Hematopoietic multipotent progenitor cell treated with erythropoietin and hydrocortisone succinate and interleukin-3 and kit ligand, for 15 days (in vitro differentiated cells): Measurements from ENCODE around the gene EGFL6.

Experiments
- DNase-seq: peaks from one replicate; pipeline ENCODE4 v3.0.0-alpha.2; 2015; ENCODE audit warnings: low spot score

EGFL6 gene, protein sequence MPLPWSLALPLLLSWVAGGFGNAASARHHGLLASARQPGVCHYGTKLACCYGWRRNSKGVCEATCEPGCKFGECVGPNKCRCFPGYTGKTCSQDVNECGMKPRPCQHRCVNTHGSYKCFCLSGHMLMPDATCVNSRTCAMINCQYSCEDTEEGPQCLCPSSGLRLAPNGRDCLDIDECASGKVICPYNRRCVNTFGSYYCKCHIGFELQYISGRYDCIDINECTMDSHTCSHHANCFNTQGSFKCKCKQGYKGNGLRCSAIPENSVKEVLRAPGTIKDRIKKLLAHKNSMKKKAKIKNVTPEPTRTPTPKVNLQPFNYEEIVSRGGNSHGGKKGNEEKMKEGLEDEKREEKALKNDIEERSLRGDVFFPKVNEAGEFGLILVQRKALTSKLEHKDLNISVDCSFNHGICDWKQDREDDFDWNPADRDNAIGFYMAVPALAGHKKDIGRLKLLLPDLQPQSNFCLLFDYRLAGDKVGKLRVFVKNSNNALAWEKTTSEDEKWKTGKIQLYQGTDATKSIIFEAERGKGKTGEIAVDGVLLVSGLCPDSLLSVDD

DNA sequence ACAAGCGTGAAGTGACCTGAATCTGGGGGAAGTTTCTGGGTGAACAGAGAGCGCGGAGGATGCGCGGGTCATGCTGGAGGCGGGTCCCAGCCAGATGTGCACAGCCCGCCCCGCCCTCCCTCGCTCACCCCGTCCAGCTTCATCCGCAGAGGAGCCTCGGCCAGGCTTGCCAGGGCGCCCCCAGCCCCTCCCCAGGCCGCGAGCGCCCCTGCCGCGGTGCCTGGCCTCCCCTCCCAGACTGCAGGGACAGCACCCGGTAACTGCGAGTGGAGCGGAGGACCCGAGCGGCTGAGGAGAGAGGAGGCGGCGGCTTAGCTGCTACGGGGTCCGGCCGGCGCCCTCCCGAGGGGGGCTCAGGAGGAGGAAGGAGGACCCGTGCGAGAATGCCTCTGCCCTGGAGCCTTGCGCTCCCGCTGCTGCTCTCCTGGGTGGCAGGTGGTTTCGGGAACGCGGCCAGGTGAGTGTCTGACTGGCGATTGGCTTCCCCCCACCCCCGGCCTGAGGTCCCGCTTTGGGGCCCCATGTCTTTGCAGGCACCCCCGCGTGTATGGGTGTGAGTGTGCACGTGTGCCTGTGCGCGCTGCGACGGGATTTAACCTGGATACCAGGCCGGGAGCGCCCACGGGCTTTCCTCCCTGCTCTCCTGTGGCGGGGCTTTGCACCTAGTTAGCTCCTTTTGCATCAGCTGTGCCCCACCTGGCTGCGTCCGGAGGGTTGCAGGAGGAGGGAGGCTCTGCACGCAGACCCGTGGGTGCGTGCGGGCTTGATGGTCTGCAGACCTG is at the start of gene EGFL6:
Gene EGFL6, plus strand, starts transcription at position 123 of the 782 bp plus-strand sequence. Its CDS starts 261 bp downstream, at position 384.
- no peak for DNase-seq

DNA sequence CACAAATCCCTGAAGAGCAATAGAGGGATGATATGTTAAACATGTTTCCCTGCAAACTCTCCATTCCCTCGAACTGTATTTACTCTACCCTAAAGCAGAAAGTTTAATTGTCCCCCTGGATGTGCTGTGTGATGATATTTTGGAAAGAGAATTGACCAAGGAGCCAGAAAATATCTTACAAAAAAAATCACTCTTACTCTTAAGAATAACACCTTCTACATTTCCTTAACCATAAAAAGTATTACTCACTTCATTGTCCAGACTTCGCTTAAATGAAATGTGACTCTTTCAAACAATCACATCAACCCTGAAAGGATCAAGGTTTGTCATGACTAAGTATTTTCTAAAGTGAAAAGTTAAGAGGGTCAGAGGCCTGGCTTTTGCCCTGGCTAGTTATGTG is 49.0 kb upstream of the EGFL6 start:
- DNase-seq: no peak

DNA sequence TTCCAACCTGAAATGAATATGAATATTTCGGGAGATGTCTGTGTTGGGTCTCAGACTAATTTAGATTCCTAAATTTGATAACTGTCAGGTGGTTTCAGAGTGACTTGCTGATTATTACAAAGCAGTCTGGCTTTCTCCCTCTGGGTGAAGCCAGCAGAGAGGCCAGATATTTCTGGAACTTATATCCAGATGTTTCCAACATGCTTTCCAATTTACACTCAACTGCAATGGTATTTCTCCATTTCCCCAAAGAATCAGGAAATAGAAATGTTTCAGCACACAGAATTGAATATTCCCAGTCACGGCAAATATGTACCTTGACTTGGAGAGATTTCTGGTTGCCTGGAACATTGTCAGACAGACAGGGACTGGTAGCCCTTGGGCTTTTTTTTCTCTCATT is 48.5 kb upstream of the EGFL6 start:
- DNase-seq: no peak

DNA sequence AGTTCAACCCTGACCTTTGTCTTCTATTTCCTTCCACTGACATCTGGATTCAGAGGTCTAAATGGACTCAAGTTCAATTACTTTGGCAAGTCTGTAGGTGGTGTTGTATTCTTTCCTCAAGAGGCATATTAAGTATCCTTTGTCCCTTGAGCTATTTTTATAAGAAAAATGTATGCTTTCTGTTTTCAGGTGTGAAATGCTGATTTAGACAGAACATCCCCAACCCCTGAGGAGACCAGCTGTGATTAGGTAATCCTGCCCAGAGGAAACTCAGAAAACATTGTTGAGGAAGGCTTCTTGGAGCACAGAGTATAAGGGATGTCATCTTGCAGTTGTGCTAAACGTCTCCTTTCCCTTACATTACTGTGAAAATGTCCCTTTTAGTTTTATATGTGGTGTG is 46.6 kb upstream of the EGFL6 start:
- DNase-seq: no peak

DNA sequence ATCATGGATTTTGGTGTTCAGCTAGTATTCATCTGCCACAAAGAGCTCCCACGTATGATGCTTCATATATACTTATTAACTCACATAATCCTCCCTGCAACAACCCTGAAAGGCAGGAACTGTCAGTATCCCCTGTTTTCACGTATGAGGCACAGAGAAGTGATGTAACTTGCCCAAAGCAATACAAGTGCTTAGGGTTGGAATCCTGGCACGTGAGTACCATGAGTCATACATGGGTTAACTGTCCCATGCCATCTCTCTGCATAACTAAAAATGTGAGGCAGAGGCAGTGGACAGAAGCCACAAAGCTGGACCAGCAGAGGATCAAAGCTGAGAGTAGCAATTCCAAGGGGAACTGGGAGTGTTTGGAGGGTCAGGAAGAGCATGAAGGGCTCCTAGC is 35.7 kb upstream of the EGFL6 start:
- no peak for DNase-seq

DNA sequence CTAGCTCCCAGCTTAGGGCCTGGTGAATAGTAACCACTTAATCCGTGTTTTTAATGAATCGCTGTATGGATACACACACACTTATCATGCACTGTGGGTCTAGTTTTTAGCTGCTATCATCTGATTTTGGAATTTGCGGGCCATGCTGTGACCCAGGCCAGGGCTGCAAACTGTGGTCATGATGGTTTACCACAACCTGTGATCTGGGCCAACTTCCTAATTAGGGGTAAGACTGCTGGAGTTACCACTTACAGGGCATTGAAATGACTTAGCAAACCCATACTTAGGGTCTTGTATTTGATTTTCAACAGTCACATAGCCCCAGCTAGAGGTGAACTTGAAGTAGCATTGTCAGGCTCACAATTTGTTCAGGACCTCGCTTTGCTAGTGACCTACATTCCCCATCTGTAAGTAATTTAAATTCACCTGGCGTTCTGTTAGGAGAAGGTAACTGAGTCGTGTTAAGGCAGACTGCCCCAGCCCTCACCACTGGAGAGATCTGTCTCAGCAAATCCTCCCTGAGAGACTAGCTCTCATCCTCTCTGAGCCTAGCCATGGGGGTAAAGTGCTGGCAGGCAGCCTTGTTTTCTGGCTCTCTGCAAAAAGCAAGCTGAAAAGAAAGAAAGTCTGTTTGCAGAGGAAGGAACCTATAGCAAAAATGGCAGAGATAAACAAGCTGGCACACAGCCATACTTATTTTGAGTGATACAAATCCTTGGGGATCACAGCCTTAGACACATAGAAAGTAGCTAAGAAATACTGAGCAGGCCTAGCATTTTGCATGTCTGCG is 33.8 kb upstream of the EGFL6 start:
- no peak for DNase-seq

DNA sequence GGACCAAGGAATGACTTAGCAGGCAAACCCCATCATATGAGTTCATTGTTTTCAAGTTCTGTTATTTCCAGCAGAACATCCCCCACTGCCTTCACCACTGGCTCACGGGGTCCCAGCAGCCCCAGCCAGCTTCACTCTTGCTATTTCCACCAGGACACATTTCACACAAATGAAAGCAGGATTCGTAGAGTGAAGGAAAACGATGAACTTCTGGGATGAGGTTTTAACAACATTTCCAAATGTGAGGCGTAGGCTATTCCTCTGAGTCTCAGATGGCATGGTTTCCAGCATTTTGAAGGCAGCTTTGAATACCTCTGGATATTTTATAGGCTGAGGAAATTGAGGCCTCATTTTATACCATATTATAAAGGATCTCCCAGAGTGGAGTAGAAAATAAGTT is 32.9 kb upstream of the EGFL6 start:
- no peak for DNase-seq

DNA sequence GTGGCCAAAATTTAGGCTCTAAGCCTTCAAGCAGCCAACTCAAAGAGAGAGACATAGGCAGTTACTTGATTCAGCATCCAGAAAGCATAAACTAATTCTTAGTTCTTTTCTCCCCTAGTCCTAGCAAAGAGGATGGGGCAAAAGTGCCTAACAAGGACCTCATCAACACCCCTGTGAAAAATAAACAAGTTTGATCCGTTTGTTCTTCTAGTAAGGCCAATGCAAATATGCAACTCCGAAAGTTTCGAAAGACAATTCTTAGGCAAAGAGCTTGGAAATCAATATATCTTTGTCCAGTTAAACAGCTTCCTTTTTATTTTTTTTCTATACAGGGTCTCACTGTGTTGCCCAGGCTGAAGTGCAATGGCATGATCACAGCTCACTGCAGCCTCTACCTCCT is 31.0 kb upstream of the EGFL6 start:
- DNase-seq: no peak

DNA sequence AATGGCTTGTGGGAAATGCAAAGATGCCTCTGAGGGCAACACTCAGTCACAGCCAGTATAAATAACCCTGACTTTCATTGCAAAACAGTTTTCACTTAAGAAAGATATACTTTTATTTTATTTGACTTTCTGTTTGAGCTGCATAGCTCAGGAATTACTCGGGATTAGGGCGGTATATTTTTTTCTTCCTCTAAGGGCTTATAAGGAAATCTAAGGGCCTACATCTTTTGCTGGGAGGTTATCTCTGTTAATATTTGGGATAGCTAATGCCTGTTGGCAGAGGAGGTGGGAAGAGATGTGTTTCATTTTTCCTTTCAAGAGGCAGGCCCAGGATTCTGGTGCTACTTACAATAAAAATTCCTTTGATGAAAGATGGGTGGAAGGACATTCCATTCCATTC is 28.8 kb upstream of the EGFL6 start:
- DNase-seq: no peak

DNA sequence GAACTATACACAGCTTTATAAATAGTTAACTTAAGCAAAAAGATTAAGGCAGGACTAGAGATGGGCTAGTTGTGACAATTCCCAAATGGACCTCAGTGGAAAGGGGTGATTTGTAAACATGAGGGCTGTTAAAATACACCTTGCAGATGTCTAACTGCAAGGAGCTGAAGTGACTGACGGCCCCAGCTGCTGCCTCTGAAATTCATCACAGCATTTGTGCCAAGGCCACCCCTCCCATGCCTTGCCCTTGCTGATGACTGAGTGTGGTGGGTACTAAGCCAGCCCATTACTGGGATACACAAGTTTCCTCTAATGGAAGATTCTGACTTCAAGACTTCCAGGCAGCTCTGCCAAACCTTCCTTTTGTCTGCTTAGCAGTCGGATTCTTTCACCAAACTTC is 23.7 kb upstream of the EGFL6 start:
- no peak for DNase-seq

DNA sequence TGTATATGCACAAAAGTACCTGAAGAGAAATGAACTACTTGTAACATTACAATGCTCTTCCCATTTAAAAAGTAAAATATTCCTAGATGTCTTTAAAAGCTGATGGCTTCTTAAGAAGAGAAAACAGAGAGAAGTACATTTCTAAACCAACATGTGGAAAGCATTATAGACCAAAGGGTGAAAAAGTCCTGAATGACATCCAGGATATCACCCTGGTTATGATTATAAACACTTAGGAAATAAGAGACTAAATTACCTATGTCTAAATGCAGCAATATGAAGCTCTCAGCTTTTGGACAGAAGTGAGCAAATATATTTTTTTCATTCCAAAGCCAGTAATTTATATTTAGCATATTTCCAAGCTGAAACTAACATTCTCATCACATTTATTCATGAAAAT is 21.7 kb upstream of the EGFL6 start:
- DNase-seq: no peak

DNA sequence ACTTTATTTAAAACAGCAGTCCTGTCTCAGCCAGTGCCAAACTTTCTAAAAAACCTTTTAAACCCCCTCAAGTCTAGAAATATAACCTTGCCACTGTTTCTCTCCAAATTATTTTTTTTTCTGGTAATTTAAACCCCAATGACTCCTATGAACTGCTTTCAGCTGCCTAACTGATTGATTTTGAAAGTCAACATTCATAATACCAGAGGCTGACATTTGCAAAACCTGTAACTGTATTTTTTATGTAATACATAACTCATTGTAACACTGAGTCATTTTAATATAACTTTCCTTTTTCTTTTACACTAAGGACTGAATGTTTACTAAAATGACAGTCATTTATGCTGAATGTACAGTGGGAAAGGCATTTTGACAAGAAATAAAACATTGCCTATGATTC is 19.1 kb upstream of the EGFL6 start:
- DNase-seq: no peak

DNA sequence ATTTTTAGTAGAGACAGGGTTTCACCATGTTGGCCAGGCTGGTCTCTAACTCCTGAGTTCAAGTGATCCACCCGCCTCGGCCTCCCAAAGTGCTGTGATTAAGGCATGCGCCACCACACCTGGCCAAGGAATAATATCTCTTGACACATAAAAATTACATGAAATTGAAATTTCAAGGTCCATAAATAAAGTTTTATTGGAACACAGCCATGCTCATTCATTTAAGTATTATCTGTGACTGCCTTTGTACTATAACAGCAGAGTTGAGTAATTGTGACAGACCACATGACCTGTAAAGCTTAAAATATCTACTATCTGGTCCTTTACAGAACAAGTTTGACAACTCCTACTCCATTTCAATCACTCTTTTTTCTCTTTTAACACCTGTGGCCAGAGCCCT is 17.8 kb upstream of the EGFL6 start:
- no peak for DNase-seq

DNA sequence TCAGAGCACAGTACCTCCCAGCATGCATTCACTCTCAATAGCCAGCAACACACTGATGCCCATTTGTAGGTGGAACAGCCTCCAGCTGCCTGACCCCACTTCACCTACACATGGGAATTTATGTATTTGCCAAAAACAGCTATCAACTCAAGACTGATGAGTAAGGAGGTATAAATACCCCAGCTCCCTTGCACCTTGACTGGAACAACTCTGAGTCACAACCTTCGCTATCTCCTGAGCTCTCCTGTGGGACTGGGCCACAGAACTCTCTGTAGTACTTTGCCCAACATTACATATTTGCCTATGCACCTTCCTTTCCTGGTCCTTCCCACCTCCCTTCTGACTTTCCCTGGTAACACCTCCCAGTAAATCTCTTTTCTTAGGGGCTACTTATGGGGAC is 16.5 kb upstream of the EGFL6 start:
- DNase-seq: no peak

DNA sequence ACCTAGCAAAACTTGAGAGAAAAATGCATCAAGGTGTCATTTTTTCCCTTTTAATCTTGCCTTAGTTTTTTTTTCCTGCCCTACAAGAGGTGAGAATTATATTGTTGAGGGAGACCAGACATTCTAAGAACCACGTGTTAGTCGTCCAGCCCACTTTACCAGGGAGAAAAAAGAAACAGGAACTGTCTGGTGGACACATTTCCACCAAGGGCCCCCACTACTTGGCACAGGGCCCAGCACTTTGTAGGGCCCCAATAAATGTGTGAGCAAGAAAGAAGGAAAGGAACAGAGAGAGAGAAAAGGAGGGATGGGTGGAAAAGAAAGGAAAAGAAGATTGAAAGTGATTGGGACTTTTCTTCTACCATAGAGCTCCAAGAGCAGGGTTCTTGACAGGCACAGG is 3.9 kb upstream of the EGFL6 start:
- DNase-seq: no peak

DNA sequence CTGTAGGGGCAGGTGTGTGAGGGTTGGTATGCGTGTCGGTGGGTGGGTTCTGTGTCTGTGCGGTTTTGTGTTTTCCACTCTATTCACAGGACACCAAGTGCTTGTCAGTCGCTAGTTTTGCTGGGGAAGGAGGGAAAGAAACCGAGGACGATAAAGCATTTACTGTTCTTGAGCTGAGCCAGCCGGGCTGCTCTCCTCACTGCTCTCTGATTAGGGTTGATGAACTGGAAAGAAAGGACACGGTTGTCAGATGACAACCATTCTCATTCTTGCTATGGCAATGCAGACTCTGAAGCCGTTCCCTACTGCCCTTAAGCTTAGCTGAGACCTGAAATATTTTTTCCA is 832 bp downstream of the EGFL6 start:
- DNase-seq: no peak

DNA sequence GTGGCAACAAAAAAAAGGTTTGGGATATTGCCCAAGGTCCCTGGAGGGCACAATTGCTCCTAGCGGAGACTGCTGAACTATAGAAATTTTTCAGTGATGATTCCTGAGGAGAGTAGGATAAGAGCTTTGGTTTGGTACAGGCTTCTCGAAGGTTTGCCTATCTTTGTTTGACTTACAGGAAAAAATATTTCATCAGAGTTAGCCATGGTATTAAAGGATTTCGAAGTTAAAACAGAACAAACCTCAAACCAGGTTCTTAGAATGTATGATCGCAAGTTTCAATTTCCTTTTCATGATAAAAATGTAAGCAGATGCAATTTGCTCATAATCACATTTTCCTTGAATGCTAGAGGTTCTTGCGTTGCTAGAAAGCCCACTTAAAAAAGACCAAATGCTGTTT is 1.7 kb downstream of the EGFL6 start:
- DNase-seq: no peak

DNA sequence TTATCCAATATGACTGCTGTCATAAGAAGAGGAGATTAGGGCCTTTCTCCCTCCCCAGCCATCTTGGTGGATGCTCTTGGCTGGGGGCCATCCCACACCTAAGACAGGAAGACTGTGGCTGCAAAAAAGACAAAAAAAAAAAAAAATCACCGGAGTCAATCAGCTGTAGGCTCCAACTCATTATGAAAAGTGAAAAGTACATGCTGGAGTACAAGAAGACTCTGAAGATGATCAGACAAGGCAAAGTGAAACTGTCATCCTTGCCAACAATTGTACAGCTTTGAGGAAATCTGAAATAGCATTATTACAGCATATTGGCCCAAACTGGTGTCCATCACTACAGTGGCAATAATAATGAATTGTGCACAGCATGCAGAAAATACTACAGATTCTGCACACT is 5.2 kb downstream of the EGFL6 start:
- DNase-seq: no peak

DNA sequence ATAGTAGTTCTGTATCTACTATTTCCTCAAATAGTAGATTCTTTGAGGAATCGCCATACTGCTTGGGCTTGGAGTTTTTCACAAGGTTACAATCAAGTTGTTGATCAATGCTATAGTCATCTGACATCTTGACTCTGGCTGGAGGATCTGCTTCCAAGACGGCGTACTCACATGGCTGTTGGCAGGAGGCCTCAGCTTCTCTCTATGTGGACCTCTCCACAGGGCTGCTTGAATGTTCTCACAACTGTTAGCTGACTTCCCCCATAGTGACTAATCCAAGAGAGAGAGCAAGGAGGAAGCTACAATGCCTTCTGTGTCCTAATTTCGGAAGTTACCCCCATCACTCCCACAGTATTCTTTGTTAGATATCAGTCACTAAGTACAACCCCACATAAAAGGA is 10.3 kb downstream of the EGFL6 start:
- DNase-seq: no peak

DNA sequence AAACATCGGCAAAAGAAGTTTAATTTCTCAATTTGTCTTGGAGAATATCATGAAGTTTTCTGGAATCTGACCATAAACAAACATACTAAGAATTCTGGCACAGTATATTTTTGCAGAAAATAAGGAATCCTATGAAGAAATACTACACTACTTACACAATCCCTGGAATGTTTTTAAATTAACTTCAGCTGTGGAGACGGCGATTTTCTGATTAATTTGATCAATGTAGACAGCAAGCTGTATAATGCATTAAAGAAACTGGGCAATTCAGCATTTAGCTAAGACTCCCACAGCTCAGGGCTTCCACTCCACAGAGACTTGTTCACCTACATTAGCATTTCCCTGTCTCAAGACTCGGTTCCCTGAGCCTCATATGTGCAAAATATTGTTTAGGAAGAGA is 12.2 kb downstream of the EGFL6 start:
- DNase-seq: no peak

DNA sequence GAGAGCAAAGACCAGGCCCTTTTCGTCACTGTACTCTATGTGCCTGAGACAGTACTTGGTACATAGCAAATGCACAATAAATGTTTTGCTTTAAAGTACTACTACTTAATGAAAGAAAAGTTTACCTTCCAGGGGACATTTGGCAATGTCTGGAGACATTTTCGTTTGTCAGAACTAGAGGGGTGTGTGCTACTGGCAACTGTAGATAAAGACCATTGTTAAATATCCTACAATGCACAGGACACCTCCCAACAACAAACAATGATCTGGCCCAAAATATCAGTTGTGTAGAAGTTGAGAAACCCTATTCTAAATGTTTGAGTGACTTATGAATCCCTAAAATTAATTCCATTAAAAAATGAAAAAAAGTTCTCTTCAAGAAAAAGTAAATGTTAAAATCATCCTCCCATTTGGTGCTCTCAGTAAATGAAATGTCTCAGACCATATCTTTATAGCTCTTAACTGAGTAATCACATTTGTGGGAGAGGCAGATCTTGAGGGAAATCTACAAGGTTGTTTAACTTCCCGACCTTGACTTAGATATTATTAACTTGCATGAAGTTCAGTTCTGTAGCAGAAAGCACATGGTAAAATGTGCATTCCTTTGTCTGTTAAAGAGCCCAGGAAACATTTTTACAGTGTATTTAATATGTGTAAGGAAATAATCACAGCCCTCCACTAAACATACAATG is 18.5 kb downstream of the EGFL6 start:
- DNase-seq: no peak

DNA sequence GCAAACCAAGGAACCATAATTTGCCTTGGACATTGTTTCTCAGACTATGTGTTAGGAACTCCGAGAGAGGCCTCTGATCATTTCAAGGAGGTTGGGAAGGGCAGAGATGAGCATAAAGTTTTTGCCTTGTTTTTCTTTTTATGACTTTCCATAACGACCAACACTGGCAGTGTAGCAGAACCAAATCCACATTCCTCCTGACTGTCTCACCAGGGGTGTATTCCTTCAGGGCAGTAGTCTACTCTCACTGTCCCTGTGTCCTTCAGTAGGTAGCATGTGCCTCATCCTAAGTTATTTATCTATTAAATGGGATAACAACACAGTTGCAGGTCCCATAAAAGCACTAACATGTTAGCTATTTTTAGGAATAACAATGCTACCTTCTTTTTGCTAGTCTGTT is 20.8 kb downstream of the EGFL6 start:
- no peak for DNase-seq
